CD4-positive, alpha-beta T cell (primary cell): ENCODE results near the gene NUS1. TPM values are rescaled to one million over a fixed set of nuclear protein-coding genes. Genes with fewer than 3 reads are reported as not detected.

Experiments
- ATAC-seq: fragments of 200-7000 bp; cut with Tn5 transposase; one replicate; pipeline ENCODE4 v1.10.0; 2022; ENCODE audit warnings: mild to moderate bottlenecking; ENCODE audit not compliant: poor library complexity
- CTCF ChIA-PET: fragments of 350-600 bp; sonication (Branson Sonifier 250); formaldehyde crosslinking; loops from one replicate; lab custom pipeline; 2021; ENCODE audit warnings: antibody characterized with exemption, inconsistent platforms; lab: Charles Lee
- POLR2A ChIA-PET: fragments of 350-600 bp; sonication (Branson Sonifier 250); formaldehyde crosslinking; loops from one replicate; lab custom pipeline; 2021; ENCODE audit warnings: antibody characterized with exemption, inconsistent platforms; lab: Charles Lee
- DNase-seq, 14 experiments: peaks; one replicate each; pipeline ENCODE4 v3.0.0-alpha.2; 2013 to 2020; ENCODE audit warnings: mixed read lengths in 2 of 14
- H3K27ac ChIP-seq, 2 donors: one replicate each; pipeline versions ENCODE4 v1.5.1 to v1.7.0; 2013; ENCODE audit warnings: low read length in 2 of 2, low read depth in 1 of 2, mild to moderate bottlenecking in 1 of 2
- H3K27me3 ChIP-seq, 2 experiments: 1 replicate in 1 of 2; 2 replicates in 1 of 2; pipeline versions ENCODE4 v1.6.1 to v1.7.0; 2013; ENCODE audit warnings: low read length in 2 of 2, control low read depth in 1 of 2, mild to moderate bottlenecking in 1 of 2, moderate library complexity in 1 of 2; ENCODE audit not compliant: insufficient read depth in 2 of 2, control insufficient read depth in 1 of 2
- H3K36me3 ChIP-seq: one replicate; pipeline ENCODE4 v1.6.1; 2013; ENCODE audit warnings: low read length, control low read depth; ENCODE audit not compliant: insufficient read depth
- H3K4me1 ChIP-seq: one replicate; pipeline ENCODE4 v1.6.1; 2013; ENCODE audit warnings: low read length, control low read depth; ENCODE audit not compliant: insufficient read depth
- H3K4me3 ChIP-seq: one replicate; pipeline ENCODE4 v1.5.1; 2013; ENCODE audit warnings: mild to moderate bottlenecking, low read length, moderate library complexity
- H3K9me3 ChIP-seq, 2 experiments: 1 replicate in 1 of 2; 2 replicates in 1 of 2; pipeline versions ENCODE4 v1.6.1 to v1.7.0; 2013; ENCODE audit warnings: low read length in 2 of 2, mild to moderate bottlenecking in 2 of 2, control low read depth in 1 of 2, moderate library complexity in 1 of 2; ENCODE audit not compliant: control insufficient read depth in 1 of 2, insufficient read depth in 1 of 2
- H3K27ac Mint-ChIP-seq: one replicate; pipeline ENCODE4 v1.8.0; 2020; ENCODE audit warnings: mixed read lengths
- H3K27me3 Mint-ChIP-seq: one replicate; pipeline ENCODE4 v1.8.0; 2021; ENCODE audit warnings: mixed read lengths
- H3K36me3 Mint-ChIP-seq: one replicate; pipeline ENCODE4 v1.8.0; 2021; ENCODE audit warnings: low read depth, mixed read lengths
- H3K4me1 Mint-ChIP-seq: one replicate; pipeline ENCODE4 v1.8.0; 2021; ENCODE audit warnings: low read depth, mixed read lengths
- H3K4me3 Mint-ChIP-seq: one replicate; pipeline ENCODE4 v1.8.0; 2020; ENCODE audit warnings: mild to moderate bottlenecking, mixed read lengths
- H3K9me3 Mint-ChIP-seq: one replicate; pipeline ENCODE4 v1.8.0; 2020; ENCODE audit warnings: mixed read lengths
- CTCF ChIP-seq: fragments of 200-600 bp; IDR thresholded peaks from one replicate; pipeline ENCODE4 v1.8.0; 2022; ENCODE audit warnings: antibody characterized with exemption, mild to moderate bottlenecking
- intact Hi-C, 2 experiments: fragments of 100-400 bp; cut with DNase I in 1 of 2; cut with micrococcal nuclease in 1 of 2; formaldehyde crosslinking; loops; one replicate each; pipeline versions ENCODE4 v1.15.1 to v1.9.0; 2023 to 2025; cut with DNase I, micrococcal nuclease
- total RNA-seq, 174 experiments: library from RNA in 2 of 174; stranded (reverse) in 2 of 174; gene quantifications; one replicate each; pipeline ENCODE4 v1.2.3 and lab custom pipeline; 2021 to 2026

Gene NUS1
- total RNA-seq, 2 experiments from 2014 or later = 16.2 to 16.6 TPM

GRCh38 chr6:117729613-117730012 is 54.3 kb downstream of the NUS1 start:
- Histone ChIP-seq H3K36me3 (no peaks in the 10 kb centered on the region), H3K9me3 (peaks cover 0 to 3% of the 10 kb centered on the region in 2 experiments), H3K27me3 (no peaks in the 10 kb centered on the region), H3K4me3 (no peak overlapping the region), H3K27ac (no peak overlapping the region), H3K4me1 (no peaks in the 10 kb centered on the region)
- no peak overlapping the region for H3K27ac Mint-ChIP-seq
- peaks cover 3% of the 10 kb centered on the region for H3K9me3 Mint-ChIP-seq
- no peak overlapping the region for H3K4me3 Mint-ChIP-seq
- no peaks in the 10 kb centered on the region for H3K36me3 Mint-ChIP-seq
- ATAC-seq (no peak), DNase-seq (no peak)
- ChIA-PET CTCF (no interaction called here), POLR2A (no interaction called here)
- intact Hi-C loops = no loop called here
- no peaks in the 10 kb centered on the region for H3K4me1 Mint-ChIP-seq
- TF ChIP-seq CTCF = no peak
- H3K27me3 Mint-ChIP-seq = peaks cover 18% of the 10 kb centered on the region

GRCh38 chr6:117733341-117733740 is 58.1 kb downstream of the NUS1 start:
- H3K27me3 ChIP-seq = no peaks in the 10 kb centered on the region
- intact Hi-C loops = no loop called here
- ATAC-seq = no peak
- ChIA-PET CTCF (no interaction called here), POLR2A (no interaction called here)
- Mint-ChIP-seq H3K27ac (no peak overlapping the region), H3K36me3 (no peaks in the 10 kb centered on the region), H3K27me3 (peaks cover 29% of the 10 kb centered on the region), H3K4me3 (no peak overlapping the region), H3K4me1 (no peaks in the 10 kb centered on the region), H3K9me3 (peaks cover 7% of the 10 kb centered on the region)
- H3K27ac ChIP-seq = no peak overlapping the region
- no peak overlapping the region for H3K4me3 ChIP-seq
- H3K9me3 ChIP-seq = peaks cover 4% of the 10 kb centered on the region in 2 experiments
- no peaks in the 10 kb centered on the region for H3K4me1 ChIP-seq
- no peak for DNase-seq
- no peak for TF ChIP-seq CTCF
- no peaks in the 10 kb centered on the region for H3K36me3 ChIP-seq

- TF ChIP-seq CTCF = no peak
- ATAC-seq = no peak
- Histone ChIP-seq H3K9me3 (peaks cover 8 to 12% of the 10 kb centered on the region in 2 experiments), H3K4me3 (no peak overlapping the region), H3K27me3 (no peaks in the 10 kb centered on the region), H3K4me1 (no peaks in the 10 kb centered on the region), H3K36me3 (no peaks in the 10 kb centered on the region), H3K27ac (no peak overlapping the region)
- ChIA-PET CTCF (no interaction called here), POLR2A (no interaction called here)
- Mint-ChIP-seq H3K4me3 (no peak overlapping the region), H3K36me3 (no peaks in the 10 kb centered on the region), H3K4me1 (no peaks in the 10 kb centered on the region), H3K27me3 (peaks cover 29% of the 10 kb centered on the region), H3K9me3 (peaks cover 20% of the 10 kb centered on the region), H3K27ac (no peak overlapping the region)
- DNase-seq = no peak
- intact Hi-C loops = no loop called here
Observed at GRCh38 chr6:117739869-117740268, 64.6 kb downstream of the NUS1 start.
